ENCODE data around the gene SLC35C1. TPM values are rescaled to one million over a fixed set of nuclear protein-coding genes. Genes with fewer than 3 reads are reported as not detected.

Gene SLC35C1
- total and polyA plus RNA-seq, 2 of the 13 experiments (the other 11 are each of a cell fraction or from before 2014, with no cell fraction given): 2.9 to 7.0 TPM

- CTCF ChIA-PET (ENCODE audit: low intra/inter-chr PET ratio, low total read pairs): no interaction called here
- Histone ChIP-seq H3K27me3 (ENCODE audit: control insufficient read depth in 1 of 2, insufficient read depth in 2 of 2, low read length in 2 of 2) (no peaks in the 10 kb centered on the region), H3K27ac (ENCODE audit: extremely low read length, insufficient read depth, low read length) (no peak overlapping the region), H3K36me3 (replicated peaks in 1 of 2; ENCODE audit: control insufficient read depth in 1 of 2, insufficient read depth in 2 of 2, low read length in 2 of 2) (peaks cover 1 to 16% of the 10 kb centered on the region in 2 experiments; a peak in 2 of 5 replicates), H3K4me1 (ENCODE audit: insufficient read depth, low read length) (peaks cover 32% of the 10 kb centered on the region), H3K79me2 (ENCODE audit: insufficient read depth, low read length) (peaks cover 11% of the 10 kb centered on the region), H3K9me3 (ENCODE audit: low read length) (no peaks in the 10 kb centered on the region), H4K20me1 (ENCODE audit: insufficient read depth, low read length) (no peaks in the 10 kb centered on the region; the same call in none of the 2 replicates), H3K9ac (ENCODE audit: insufficient read depth, low read depth, low read length) (no peak overlapping the region), H3K4me3 (replicated peaks in 1 of 3; ENCODE audit: insufficient read depth in 1 of 3, low read depth in 2 of 3, low read length in 3 of 3) (no peak overlapping the region), H3K4me2 (ENCODE audit: low read depth, low read length) (no peak overlapping the region), H2AFZ (ENCODE audit: low read length) (no peak overlapping the region)
- 96% methylated on average over 11 of the region's 11 CpGs for WGBS (ENCODE audit: low lambda C conversion rate)
- DNase-seq (ENCODE audit: low spot score): no peak
- intact Hi-C loops (cut with micrococcal nuclease; ENCODE audit: unreplicated experiment): no loop called here
- no TSS peak for BruUV-seq (replicated peaks)
- POLR2A ChIA-PET: no interaction called here
- in situ Hi-C loops (cut with HindIII; ENCODE audit: extremely low pct_ligation_motif_present, low pct_unique_long_range_greater_than_20kb): no loop called here
- no peak for ATAC-seq
- FAIRE-seq: no peak
- TF ChIP-seq SP1 (IDR thresholded peaks at IDR 0.05): no peak
- TF ChIP-seq SP1 (CRISPR knock-in tag; IDR thresholded peaks at IDR 0.05): no peak
- TF ChIP-seq ZNF768 (CRISPR knock-in tag; IDR thresholded peaks at IDR 0.05): peak; percentile 62; the same call in 1 of the 2 replicates
- no peak for TF ChIP-seq GRHL1 (CRISPR knock-in tag; conservative IDR thresholded peaks at IDR 0.05)
- TF ChIP-seq ZNF749 (CRISPR knock-in tag; IDR thresholded peaks at IDR 0.05; ENCODE audit: borderline replicate concordance): no peak
- TF ChIP-seq NR1H2 (CRISPR knock-in tag; IDR thresholded peaks at IDR 0.05; ENCODE audit: borderline replicate concordance, low read depth): no peak
- TF ChIP-seq MZF1 (CRISPR knock-in tag; IDR thresholded peaks at IDR 0.05; ENCODE audit: borderline replicate concordance): no peak
- no peak for TF ChIP-seq FOXO1 (CRISPR knock-in tag; IDR thresholded peaks at IDR 0.05)
- TF ChIP-seq ZNF496 (CRISPR knock-in tag; IDR thresholded peaks at IDR 0.05; ENCODE audit: insufficient replicate concordance): no peak
- no peak for TF ChIP-seq TP53 (CRISPR knock-in tag; conservative IDR thresholded peaks at IDR 0.05)
- TF ChIP-seq ZNF207 (IDR thresholded peaks at IDR 0.05; ENCODE audit: borderline replicate concordance): no peak
- TF ChIP-seq, protein P1, sequence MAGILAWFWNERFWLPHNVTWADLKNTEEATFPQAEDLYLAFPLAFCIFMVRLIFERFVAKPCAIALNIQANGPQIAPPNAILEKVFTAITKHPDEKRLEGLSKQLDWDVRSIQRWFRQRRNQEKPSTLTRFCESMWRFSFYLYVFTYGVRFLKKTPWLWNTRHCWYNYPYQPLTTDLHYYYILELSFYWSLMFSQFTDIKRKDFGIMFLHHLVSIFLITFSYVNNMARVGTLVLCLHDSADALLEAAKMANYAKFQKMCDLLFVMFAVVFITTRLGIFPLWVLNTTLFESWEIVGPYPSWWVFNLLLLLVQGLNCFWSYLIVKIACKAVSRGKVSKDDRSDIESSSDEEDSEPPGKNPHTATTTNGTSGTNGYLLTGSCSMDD (CRISPR knock-in tag; IDR thresholded peaks at IDR 0.05): no peak
- TF ChIP-seq FOXM1 (CRISPR knock-in tag; IDR thresholded peaks at IDR 0.05): no peak
- TF ChIP-seq, protein P2, sequence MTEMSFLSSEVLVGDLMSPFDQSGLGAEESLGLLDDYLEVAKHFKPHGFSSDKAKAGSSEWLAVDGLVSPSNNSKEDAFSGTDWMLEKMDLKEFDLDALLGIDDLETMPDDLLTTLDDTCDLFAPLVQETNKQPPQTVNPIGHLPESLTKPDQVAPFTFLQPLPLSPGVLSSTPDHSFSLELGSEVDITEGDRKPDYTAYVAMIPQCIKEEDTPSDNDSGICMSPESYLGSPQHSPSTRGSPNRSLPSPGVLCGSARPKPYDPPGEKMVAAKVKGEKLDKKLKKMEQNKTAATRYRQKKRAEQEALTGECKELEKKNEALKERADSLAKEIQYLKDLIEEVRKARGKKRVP (CRISPR knock-in tag; IDR thresholded peaks at IDR 0.05): no peak
- peak; percentile 68 for TF ChIP-seq ATF7 (IDR thresholded peaks at IDR 0.05)
- no peak for TF ChIP-seq ATF7 (CRISPR knock-in tag; IDR thresholded peaks at IDR 0.05)
- TF ChIP-seq DMAP1 (CRISPR knock-in tag; IDR thresholded peaks at IDR 0.05): no peak
- TF ChIP-seq ZFAT (CRISPR knock-in tag; conservative IDR thresholded peaks at IDR 0.05): no peak
- no peak for TF ChIP-seq ZNF597 (CRISPR knock-in tag; IDR thresholded peaks at IDR 0.05)
Measured at GRCh38 chr11:45809456-45810395, 4.8 kb downstream of the SLC35C1 start.

Measured in HepG2 (cell line).